HEK293 (cell line): ENCODE measurements around the gene BORCS5.

Experiments
- AEBP2 ChIP-seq: fragments of 450-650 bp; formaldehyde crosslinking; IDR thresholded peaks from 2 replicates; pipeline ENCODE4 v1.5.1; 2016; ENCODE audit warnings: missing biosample characterization, missing genetic modification characterization, borderline replicate concordance
- BCL11B ChIP-seq: fragments of 450-650 bp; formaldehyde crosslinking; IDR thresholded peaks from 2 replicates; pipeline ENCODE4 v1.5.1; 2016; ENCODE audit warnings: low read depth, missing biosample characterization, missing genetic modification characterization
- GLI2 ChIP-seq: fragments of 450-650 bp; formaldehyde crosslinking; IDR thresholded peaks from 2 replicates; pipeline ENCODE4; 2017; ENCODE audit warnings: missing biosample characterization, missing genetic modification characterization, low read depth, borderline replicate concordance
- GLI4 ChIP-seq: fragments of 450-650 bp; formaldehyde crosslinking; IDR thresholded peaks from 2 replicates; pipeline ENCODE4 v1.5.1; 2016; ENCODE audit warnings: missing biosample characterization, missing genetic modification characterization
- HOXD13 ChIP-seq: sonication (generic); formaldehyde crosslinking; IDR thresholded peaks from 2 replicates; pipeline ENCODE4 v1.8.0; 2022; ENCODE audit warnings: missing genetic modification reagents, borderline replicate concordance
- PRDM4 ChIP-seq: fragments of 450-650 bp; formaldehyde crosslinking; IDR thresholded peaks from 2 replicates; pipeline ENCODE4 v1.5.1; 2017; ENCODE audit warnings: missing biosample characterization, missing genetic modification characterization
- YY1 ChIP-seq: fragments of 450-650 bp; formaldehyde crosslinking; IDR thresholded peaks from 2 replicates; pipeline ENCODE4 v1.5.1; 2018; ENCODE audit warnings: missing biosample characterization, missing genetic modification characterization
- ZBTB7A ChIP-seq: fragments of 450-650 bp; formaldehyde crosslinking; IDR thresholded peaks from 2 replicates; pipeline ENCODE4 v1.5.1; 2016; ENCODE audit warnings: low read depth, missing biosample characterization, missing genetic modification characterization
- ZNF114 ChIP-seq: fragments of 450-650 bp; formaldehyde crosslinking; IDR thresholded peaks from 2 replicates; pipeline ENCODE4 v1.5.0; 2017; ENCODE audit warnings: missing biosample characterization, missing genetic modification characterization
- ZNF132 ChIP-seq: fragments of 450-650 bp; formaldehyde crosslinking; IDR thresholded peaks from 2 replicates; pipeline ENCODE4 v1.5.1; 2017; ENCODE audit warnings: missing biosample characterization, missing genetic modification characterization, borderline replicate concordance
- ZNF138 ChIP-seq: fragments of 450-650 bp; formaldehyde crosslinking; IDR thresholded peaks from 2 replicates; pipeline ENCODE4 v1.5.1; 2016; ENCODE audit warnings: missing biosample characterization, missing genetic modification characterization, borderline replicate concordance
- ZNF146 ChIP-seq: fragments of 450-650 bp; formaldehyde crosslinking; IDR thresholded peaks from 2 replicates; pipeline ENCODE4 v1.5.1; 2016; ENCODE audit warnings: missing biosample characterization, missing genetic modification characterization
- ZNF155 ChIP-seq: fragments of 450-650 bp; formaldehyde crosslinking; IDR thresholded peaks from 2 replicates; pipeline ENCODE4 v1.5.1; 2016; ENCODE audit warnings: missing biosample characterization, missing genetic modification characterization
- ZNF362 ChIP-seq: fragments of 450-650 bp; formaldehyde crosslinking; IDR thresholded peaks from 2 replicates; pipeline ENCODE4 v1.5.1; 2016; ENCODE audit warnings: missing biosample characterization, missing genetic modification characterization
- ZNF423 ChIP-seq: fragments of 450-650 bp; formaldehyde crosslinking; IDR thresholded peaks from 2 replicates; pipeline ENCODE4 v1.5.1; 2016; ENCODE audit warnings: missing biosample characterization, missing genetic modification characterization
- ZNF473 ChIP-seq: fragments of 450-650 bp; formaldehyde crosslinking; IDR thresholded peaks from 2 replicates; pipeline ENCODE4 v1.5.1; 2017; ENCODE audit warnings: missing biosample characterization, missing genetic modification characterization
- ZNF514 ChIP-seq: fragments of 450-650 bp; formaldehyde crosslinking; IDR thresholded peaks from 2 replicates; pipeline ENCODE4 v1.5.1; 2016; ENCODE audit warnings: missing biosample characterization, missing genetic modification characterization
- ZNF596 ChIP-seq: fragments of 450-650 bp; IDR thresholded peaks from 2 replicates; pipeline ENCODE4 v1.5.0; 2018; ENCODE audit warnings: missing biosample characterization, mild to moderate bottlenecking, missing genetic modification characterization, moderate library complexity
- ZNF626 ChIP-seq: fragments of 450-650 bp; sonication (Bioruptor Pico); formaldehyde crosslinking; IDR thresholded peaks from 2 replicates; pipeline ENCODE4 v1.5.1; 2018; ENCODE audit warnings: missing biosample characterization, missing genetic modification characterization, inconsistent platforms
- ZNF654 ChIP-seq: fragments of 450-650 bp; formaldehyde crosslinking; IDR thresholded peaks from 2 replicates; pipeline ENCODE4 v1.5.1; 2016; ENCODE audit warnings: low read depth, missing biosample characterization, missing genetic modification characterization
- ZNF664 ChIP-seq: fragments of 450-650 bp; formaldehyde crosslinking; IDR thresholded peaks from 2 replicates; pipeline ENCODE4 v1.5.1; 2016; ENCODE audit warnings: missing biosample characterization, missing genetic modification characterization
- ZNF701 ChIP-seq: fragments of 450-650 bp; formaldehyde crosslinking; IDR thresholded peaks from 2 replicates; pipeline ENCODE4 v1.5.1; 2016; ENCODE audit warnings: missing biosample characterization, missing genetic modification characterization
- ZSCAN23 ChIP-seq: fragments of 450-650 bp; formaldehyde crosslinking; IDR thresholded peaks from 2 replicates; pipeline ENCODE4 v1.5.1; 2016; ENCODE audit warnings: missing biosample characterization, missing genetic modification characterization

BORCS5 gene

GRCh38 chr12:12349711-12350665 lies 6.9 kb upstream of the BORCS5 start, which contains the start of gene MANSC1 (continued):
- TF ChIP-seq ZBTB7A (tag by site-specific recombination) (peak; percentile 92), HOXD13 (CRISPR knock-in tag) (no peak), ZNF114 (tag by site-specific recombination) (no peak), ZNF664 (no peak), ZNF701 (tag by site-specific recombination) (no peak), PRDM4 (no peak; the same call in 1 of the 2 replicates), ZNF654 (no peak), BCL11B (tag by site-specific recombination) (0 out of 2 replicates have a peak, but pooled peaks have one; percentile 36), ZNF423 (tag by site-specific recombination) (0 out of 2 replicates have a peak, but pooled peaks have one; percentile 28), ZNF514 (no peak), YY1 (tag by site-specific recombination) (0 out of 2 replicates have a peak, but pooled peaks have one; percentile 21), ZNF132 (no peak), ZNF146 (no peak; the same call in 1 of the 2 replicates), ZNF138 (no peak), ZSCAN23 (tag by site-specific recombination) (no peak), ZNF155 (tag by site-specific recombination) (no peak), ZNF596 (tag by site-specific recombination) (peak; percentile 23; the same call in 1 of the 2 replicates), ZNF473 (tag by site-specific recombination) (no peak), GLI2 (tag by site-specific recombination) (no peak), AEBP2 (tag by site-specific recombination) (no peak), ZNF362 (tag by site-specific recombination) (no peak), ZNF626 (tag by site-specific recombination) (no peak), GLI4 (tag by site-specific recombination) (0 out of 2 replicates have a peak, but pooled peaks have one; percentile 50)
